Measurements from ENCODE around the gene RAB22A. TPM values are rescaled to one million over a fixed set of nuclear protein-coding genes. Genes with fewer than 3 reads are reported as not detected.

Gene RAB22A
- total RNA-seq, 4 donors from 2014 or later, result 16.7 to 26.2 (median 20.8) TPM

- no peak for DNase-seq (ENCODE audit: low spot score in 2 of 2)
- TF ChIP-seq CTCF (IDR thresholded peaks at IDR 0.05) (no peak), EP300 (IDR thresholded peaks at IDR 0.05) (no peak), POLR2A (IDR thresholded peaks at IDR 0.05) (no peak)
- peaks cover 0 to 6% (median 3%) of the 10 kb centered on the region in 4 donors for H3K4me1 ChIP-seq
- no peaks in the 10 kb centered on the region for H3K27me3 ChIP-seq
- H3K27ac ChIP-seq, result no peak overlapping the region
- H3K36me3 ChIP-seq, result peaks cover 0 to 21% (median 0%) of the 10 kb centered on the region in 3 donors
- no peak overlapping the region for H3K4me3 ChIP-seq
- no peaks in the 10 kb centered on the region for H3K9me3 ChIP-seq
- 67 to 77% methylated on average over 2 of the region's 2 CpGs for WGBS, 2 donors
Observed at GRCh38 chr20:58297394-58297793, 12.1 kb upstream of the RAB22A start.

GRCh38 chr20:58300321-58300720 is 9.2 kb upstream of the RAB22A start:
- peaks cover 0 to 6% (median 0%) of the 10 kb centered on the region in 4 donors for H3K4me1 ChIP-seq
- DNase-seq (ENCODE audit: low spot score in 2 of 2), result no peak
- H3K27me3 ChIP-seq, result no peaks in the 10 kb centered on the region
- WGBS, 2 donors, result 86% methylated on average over 5 of the region's 5 CpGs
- H3K9me3 ChIP-seq, result no peaks in the 10 kb centered on the region
- peaks cover 0 to 21% (median 0%) of the 10 kb centered on the region in 3 donors for H3K36me3 ChIP-seq
- H3K27ac ChIP-seq, result no peak overlapping the region
- no peak for TF ChIP-seq CTCF (IDR thresholded peaks at IDR 0.05)
- no peak for TF ChIP-seq EP300 (IDR thresholded peaks at IDR 0.05)
- TF ChIP-seq POLR2A (IDR thresholded peaks at IDR 0.05), result no peak
- H3K4me3 ChIP-seq, result no peak overlapping the region

- 96 to 100% methylated on average over 1 of the region's 1 CpG for WGBS, 2 donors
- no peaks in the 10 kb centered on the region for H3K27me3 ChIP-seq
- peaks cover 0 to 28% (median 8%) of the 10 kb centered on the region in 4 donors for H3K4me1 ChIP-seq
- no peak overlapping the region for H3K4me3 ChIP-seq
- no peak for DNase-seq (ENCODE audit: low spot score in 2 of 2)
- TF ChIP-seq CTCF (IDR thresholded peaks at IDR 0.05) (no peak), EP300 (IDR thresholded peaks at IDR 0.05) (no peak), POLR2A (IDR thresholded peaks at IDR 0.05) (no peak)
- no peak overlapping the region for H3K27ac ChIP-seq
- H3K36me3 ChIP-seq, result peaks cover 0 to 21% (median 0%) of the 10 kb centered on the region in 3 donors
- H3K9me3 ChIP-seq, result no peaks in the 10 kb centered on the region
Observed at GRCh38 chr20:58303547-58303946, 6.0 kb upstream of the RAB22A start.

- H3K27ac ChIP-seq, result no peak overlapping the region
- H3K9me3 ChIP-seq, result no peaks in the 10 kb centered on the region
- TF ChIP-seq POLR2A (IDR thresholded peaks at IDR 0.05), result no peak
- TF ChIP-seq EP300 (IDR thresholded peaks at IDR 0.05), result no peak
- TF ChIP-seq CTCF (IDR thresholded peaks at IDR 0.05), result no peak
- no peak overlapping the region for H3K4me3 ChIP-seq
- no peaks in the 10 kb centered on the region for H3K27me3 ChIP-seq
- peaks cover 0 to 17% (median 0%) of the 10 kb centered on the region in 3 donors for H3K36me3 ChIP-seq
- peaks cover 0 to 31% (median 8%) of the 10 kb centered on the region in 4 donors for H3K4me1 ChIP-seq
- DNase-seq (ENCODE audit: low spot score in 2 of 2), result no peak
- 71 to 79% methylated on average over 1 of the region's 1 CpG for WGBS, 2 donors
Observed at GRCh38 chr20:58305061-58305460, 4.5 kb upstream of the RAB22A start.

- TF ChIP-seq CTCF (IDR thresholded peaks at IDR 0.05) (no peak), POLR2A (IDR thresholded peaks at IDR 0.05) (no peak), EP300 (IDR thresholded peaks at IDR 0.05) (peak in 1 of 2 donors; percentile 32)
- peak overlapping the region in 3 of 4 donors; percentile 37 to 58 (median 44) for H3K27ac ChIP-seq
- H3K4me3 ChIP-seq, result no peak overlapping the region
- peak in 1 of 2 donors; percentile 16 for DNase-seq (ENCODE audit: low spot score in 2 of 2)
- peaks cover 0 to 2% (median 0%) of the 10 kb centered on the region in 3 donors for H3K36me3 ChIP-seq
- H3K4me1 ChIP-seq, result peaks cover 0 to 45% (median 14%) of the 10 kb centered on the region in 4 donors
- WGBS, 2 donors, result 54 to 56% methylated on average over 11 of the region's 11 CpGs
- no peaks in the 10 kb centered on the region for H3K9me3 ChIP-seq
- no peaks in the 10 kb centered on the region for H3K27me3 ChIP-seq
Observed at GRCh38 chr20:58306421-58307261, 2.9 kb upstream of the RAB22A start.

Data from tibial nerve (tissue), 4 donors.